ENCODE results near the gene FGF6.
A peak's percentile ranks its signal among the peaks of the same experiment; 100 is the strongest.

The FGF6 gene

GRCh38 chr12:4421590-4422031 is 24.0 kb downstream of the FGF6 start:
- H3K4me3 ChIP-seq (ENCODE audit: low read depth, low read length), result no peak overlapping the region
- TF ChIP-seq CTCF (IDR thresholded peaks at IDR 0.05; ENCODE audit: low read depth, low read length, missing control alignments), result peak; percentile 65
- no peak for DNase-seq (ENCODE audit: low read depth)

GRCh38 chr12:4420138-4420670 is 25.4 kb downstream of the FGF6 start:
- TF ChIP-seq CTCF (IDR thresholded peaks at IDR 0.05; ENCODE audit: low read depth, low read length, missing control alignments), result no peak
- no peak overlapping the region for H3K4me3 ChIP-seq (ENCODE audit: low read depth, low read length)
- no peak for DNase-seq (ENCODE audit: low read depth)

GRCh38 chr12:4418913-4419312 is 26.7 kb downstream of the FGF6 start:
- no peak for DNase-seq (ENCODE audit: low read depth)
- no peak overlapping the region for H3K4me3 ChIP-seq (ENCODE audit: low read depth, low read length)
- TF ChIP-seq CTCF (IDR thresholded peaks at IDR 0.05; ENCODE audit: low read depth, low read length, missing control alignments), result no peak

GRCh38 chr12:4417936-4418335 is 27.7 kb downstream of the FGF6 start:
- no peak for DNase-seq (ENCODE audit: low read depth)
- H3K4me3 ChIP-seq (ENCODE audit: low read depth, low read length), result no peak overlapping the region
- TF ChIP-seq CTCF (IDR thresholded peaks at IDR 0.05; ENCODE audit: low read depth, low read length, missing control alignments), result no peak

- DNase-seq (ENCODE audit: low read depth), result no peak
- TF ChIP-seq CTCF (IDR thresholded peaks at IDR 0.05; ENCODE audit: low read depth, low read length, missing control alignments), result no peak
- no peak overlapping the region for H3K4me3 ChIP-seq (ENCODE audit: low read depth, low read length)
These were observed 28.2 kb downstream of the FGF6 start for GRCh38 chr12:4417455-4417854.

GRCh38 chr12:4416276-4416675 is 29.3 kb downstream of the FGF6 start:
- DNase-seq (ENCODE audit: low read depth), result no peak
- no peak for TF ChIP-seq CTCF (IDR thresholded peaks at IDR 0.05; ENCODE audit: low read depth, low read length, missing control alignments)
- no peak overlapping the region for H3K4me3 ChIP-seq (ENCODE audit: low read depth, low read length)

- no peak overlapping the region for H3K4me3 ChIP-seq (ENCODE audit: low read depth, low read length)
- DNase-seq (ENCODE audit: low read depth), result no peak
- TF ChIP-seq CTCF (IDR thresholded peaks at IDR 0.05; ENCODE audit: low read depth, low read length, missing control alignments), result no peak
These were observed 33.1 kb downstream of the FGF6 start for GRCh38 chr12:4412465-4412864.

All from GM12864 (cell line).